Measurements from ENCODE around the gene SCGN. TPM values are rescaled to one million over a fixed set of nuclear protein-coding genes. Genes with fewer than 3 reads are reported as not detected.

The SCGN gene
- total and polyA plus RNA-seq, 2 of the 13 experiments (the other 11 are each of a cell fraction or from before 2014, with no cell fraction given), result 2.9 to 29.0 TPM

GRCh38 chr6:25640446-25640845, 11.6 kb upstream of the SCGN start (continued):
- no peak for TF ChIP-seq ZNF407 (CRISPR knock-in tag; IDR thresholded peaks at IDR 0.05; ENCODE audit: not compliant biosample characterization)
- no peak for TF ChIP-seq ZNF256 (CRISPR knock-in tag; conservative IDR thresholded peaks at IDR 0.05)
- no peak for TF ChIP-seq ZNF296 (CRISPR knock-in tag; conservative IDR thresholded peaks at IDR 0.05)
- TF ChIP-seq AFF4 (CRISPR knock-in tag; IDR thresholded peaks at IDR 0.05), result no peak
- no peak for TF ChIP-seq RBM39 (IDR thresholded peaks at IDR 0.05; ENCODE audit: low read depth, low read length, poor library complexity, severe bottlenecking)
- no peak for TF ChIP-seq ZNF720 (CRISPR knock-in tag; IDR thresholded peaks at IDR 0.05)
- no peak for TF ChIP-seq ZNF768 (CRISPR knock-in tag; IDR thresholded peaks at IDR 0.05)
- no peak for TF ChIP-seq NFIB (CRISPR knock-in tag; IDR thresholded peaks at IDR 0.05; ENCODE audit: borderline replicate concordance)
- TF ChIP-seq ZNF24 (IDR thresholded peaks at IDR 0.05), result no peak
- TF ChIP-seq DZIP1 (CRISPR knock-in tag; IDR thresholded peaks at IDR 0.05), result no peak
- TF ChIP-seq DRAP1 (CRISPR knock-in tag; IDR thresholded peaks at IDR 0.05), result no peak; the same call in 1 of the 2 replicates
- no peak for TF ChIP-seq ZNF274 (CRISPR knock-in tag; IDR thresholded peaks at IDR 0.05)
